K562 (cell line): ENCODE data around the gene LGI4. TPM values are rescaled to one million over a fixed set of nuclear protein-coding genes. Genes with fewer than 3 reads are reported as not detected.
A peak's percentile ranks its signal among the peaks of the same experiment; 100 is the strongest.

Source experiments
- MIER1 ChIP-seq: fragments of 450-650 bp; IDR thresholded peaks from 2 replicates; pipeline ENCODE4 v1.6.1; 2016; ENCODE audit warnings: antibody characterized with exemption, mild to moderate bottlenecking, low read depth
- MYC ChIP-seq, 2 experiments: fragments of 250-450 bp in 1 of 2; sonication (Bioruptor Pico) in 1 of 2; IDR thresholded peaks; 2 replicates each; pipeline versions ENCODE4 v1.5.1 to v1.6.1; 2012 to 2021; ENCODE audit warnings: low read depth in 2 of 2, borderline replicate concordance in 1 of 2, improper control_type of control experiment in 1 of 2, low read length in 1 of 2, mild to moderate bottlenecking in 1 of 2, moderate library complexity in 1 of 2
- NFE2L1 ChIP-seq: fragments of 450-650 bp; IDR thresholded peaks from 2 replicates; pipeline ENCODE4 v1.6.1; 2016; ENCODE audit warnings: missing genetic modification characterization, low read depth, mild to moderate bottlenecking, missing compliant biosample characterization, moderate library complexity, borderline replicate concordance
- TAF9B ChIP-seq: fragments of 450-650 bp; IDR thresholded peaks from 2 replicates; pipeline ENCODE4 v1.6.1; 2018; ENCODE audit warnings: mild to moderate bottlenecking; ENCODE audit not compliant: partially characterized antibody
- THAP7 ChIP-seq: fragments of 250-450 bp; sonication (Bioruptor Pico); IDR thresholded peaks from 2 replicates; pipeline ENCODE4 v1.5.0; 2021
- UBTF ChIP-seq, 2 experiments: IDR thresholded peaks; 2 replicates each; pipeline ENCODE4 v1.6.1; 2012; ENCODE audit warnings: improper control_type of control experiment in 2 of 2, low read depth in 2 of 2, low read length in 2 of 2, borderline replicate concordance in 1 of 2
- XRCC4 ChIP-seq: IDR thresholded peaks from one replicate; pipeline ENCODE4 v1.6.1; 2011; ENCODE audit not compliant: insufficient read depth, insufficient read length; ENCODE audit errors: extremely low read depth
- XRCC5 ChIP-seq: fragments of 200-400 bp; formaldehyde crosslinking; IDR thresholded peaks from 2 replicates; pipeline ENCODE4 v1.6.1; 2017; ENCODE audit warnings: low read depth, mild to moderate bottlenecking, low read length
- ZNF121 ChIP-seq: sonication (generic); formaldehyde crosslinking; conservative IDR thresholded peaks from 2 replicates; pipeline ENCODE4 v1.8.0; 2022; ENCODE audit warnings: missing genetic modification reagents
- ZNF184 ChIP-seq: sonication (generic); formaldehyde crosslinking; IDR thresholded peaks from 2 replicates; pipeline ENCODE4 v1.5.0; 2020; ENCODE audit warnings: missing genetic modification reagents
- ZNF197 ChIP-seq: fragments of 200-800 bp; sonication (Bioruptor generic); IDR thresholded peaks from 2 replicates; pipeline ENCODE4 v1.6.1; 2016; ENCODE audit warnings: low read depth, missing genetic modification characterization, missing compliant biosample characterization
- ZNF384 ChIP-seq: IDR thresholded peaks from 2 replicates; pipeline ENCODE4 v1.6.1; 2012; ENCODE audit warnings: low read depth, low read length, improper control_type of control experiment
- ZNF586 ChIP-seq: fragments of 450-650 bp; formaldehyde crosslinking; conservative IDR thresholded peaks from 2 replicates; pipeline ENCODE4 v1.4.0; 2020; ENCODE audit warnings: mild to moderate bottlenecking, moderate library complexity
- polyA plus RNA-seq, 8 experiments: library from polyadenylated mRNA; depleted of rRNA in 4 of 8; stranded (reverse) in 5 of 8; unstranded in 3 of 8; fragments of >200 nt; fragmentation: Nextera tagmentation in 2 of 8; fragmentation: Illumina TruSeq in 1 of 8; extraction: Ambion mirVana in 2 of 8; extraction: Trizol in 1 of 8; gene quantifications; 2 replicates each; pipeline versions ENCODE4 v1.2.1 to v1.2.3, GENCODE V29; 2011 to 2014; ENCODE audit warnings: inconsistent platforms in 1 of 8, missing spikeins in 1 of 8
- total RNA-seq, 7 experiments: library from RNA; depleted of rRNA in 6 of 7; stranded (reverse); fragments of >200 nt in 6 of 7; fragmentation: Illumina TruSeq in 2 of 7; extraction: Trizol in 2 of 7; gene quantifications; 2 replicates each; pipeline versions ENCODE4 v1.2.1 to v1.2.3, GENCODE V29; 2011 to 2021; ENCODE audit warnings: low replicate concordance in 1 of 7
- TF ChIP-seq, protein P1 (sequence below): sonication (generic); formaldehyde crosslinking; IDR thresholded peaks from 2 replicates; pipeline ENCODE4 v1.8.0; 2022; ENCODE audit warnings: mild to moderate bottlenecking, missing genetic modification reagents
- TF ChIP-seq, protein P2 (sequence below): sonication (generic); formaldehyde crosslinking; IDR thresholded peaks from 2 replicates; pipeline ENCODE4 v1.8.1; 2023; ENCODE audit warnings: missing genetic modification reagents, mild to moderate bottlenecking, borderline replicate concordance
- TF ChIP-seq, protein P3 (sequence below): sonication (generic); formaldehyde crosslinking; IDR thresholded peaks from 2 replicates; pipeline ENCODE4 v1.8.0; 2022; ENCODE audit warnings: mild to moderate bottlenecking, low read depth, missing genetic modification reagents

Gene LGI4
- total and polyA plus RNA-seq, 9 of the 15 experiments (the other 6 are each of a cell fraction or from before 2014, with no cell fraction given), result 0.14 to 0.30 (median 0.24) TPM; not detected in 4

GRCh38 chr19:35165200-35166058 lies 30.6 kb upstream of the LGI4 start (continued):
- no peak for TF ChIP-seq ZNF384
- TF ChIP-seq, protein P1, sequence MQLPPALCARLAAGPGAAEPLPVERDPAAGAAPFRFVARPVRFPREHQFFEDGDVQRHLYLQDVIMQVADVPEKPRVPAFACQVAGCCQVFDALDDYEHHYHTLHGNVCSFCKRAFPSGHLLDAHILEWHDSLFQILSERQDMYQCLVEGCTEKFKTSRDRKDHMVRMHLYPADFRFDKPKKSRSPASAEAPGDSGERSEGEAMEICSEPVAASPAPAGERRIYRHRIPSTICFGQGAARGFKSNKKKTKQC, result no peak
- TF ChIP-seq UBTF (IDR thresholded peaks at IDR 0.05; ENCODE audit: borderline replicate concordance in 1 of 2, low read depth in 2 of 2, low read length in 2 of 2), result no peak
- TF ChIP-seq ZNF586 (CRISPR knock-in tag), result 0 out of 2 replicates have a peak, but pooled peaks have one; percentile 56
- TF ChIP-seq ZNF197 (CRISPR knock-in tag), result peak; percentile 23; the same call in 1 of the 2 replicates
- TF ChIP-seq ZNF184, result no peak
- TF ChIP-seq MYC (IDR thresholded peaks at IDR 0.05; ENCODE audit: low read depth, low read length), result no peak
- peak; percentile 96 for TF ChIP-seq MYC (CRISPR knock-in tag; IDR thresholded peaks at IDR 0.05; ENCODE audit: borderline replicate concordance, low read depth)
- peak; percentile 62; the same call in 1 of the 2 replicates for TF ChIP-seq THAP7 (CRISPR knock-in tag)
- no peak for TF ChIP-seq XRCC4
- TF ChIP-seq, protein P2, sequence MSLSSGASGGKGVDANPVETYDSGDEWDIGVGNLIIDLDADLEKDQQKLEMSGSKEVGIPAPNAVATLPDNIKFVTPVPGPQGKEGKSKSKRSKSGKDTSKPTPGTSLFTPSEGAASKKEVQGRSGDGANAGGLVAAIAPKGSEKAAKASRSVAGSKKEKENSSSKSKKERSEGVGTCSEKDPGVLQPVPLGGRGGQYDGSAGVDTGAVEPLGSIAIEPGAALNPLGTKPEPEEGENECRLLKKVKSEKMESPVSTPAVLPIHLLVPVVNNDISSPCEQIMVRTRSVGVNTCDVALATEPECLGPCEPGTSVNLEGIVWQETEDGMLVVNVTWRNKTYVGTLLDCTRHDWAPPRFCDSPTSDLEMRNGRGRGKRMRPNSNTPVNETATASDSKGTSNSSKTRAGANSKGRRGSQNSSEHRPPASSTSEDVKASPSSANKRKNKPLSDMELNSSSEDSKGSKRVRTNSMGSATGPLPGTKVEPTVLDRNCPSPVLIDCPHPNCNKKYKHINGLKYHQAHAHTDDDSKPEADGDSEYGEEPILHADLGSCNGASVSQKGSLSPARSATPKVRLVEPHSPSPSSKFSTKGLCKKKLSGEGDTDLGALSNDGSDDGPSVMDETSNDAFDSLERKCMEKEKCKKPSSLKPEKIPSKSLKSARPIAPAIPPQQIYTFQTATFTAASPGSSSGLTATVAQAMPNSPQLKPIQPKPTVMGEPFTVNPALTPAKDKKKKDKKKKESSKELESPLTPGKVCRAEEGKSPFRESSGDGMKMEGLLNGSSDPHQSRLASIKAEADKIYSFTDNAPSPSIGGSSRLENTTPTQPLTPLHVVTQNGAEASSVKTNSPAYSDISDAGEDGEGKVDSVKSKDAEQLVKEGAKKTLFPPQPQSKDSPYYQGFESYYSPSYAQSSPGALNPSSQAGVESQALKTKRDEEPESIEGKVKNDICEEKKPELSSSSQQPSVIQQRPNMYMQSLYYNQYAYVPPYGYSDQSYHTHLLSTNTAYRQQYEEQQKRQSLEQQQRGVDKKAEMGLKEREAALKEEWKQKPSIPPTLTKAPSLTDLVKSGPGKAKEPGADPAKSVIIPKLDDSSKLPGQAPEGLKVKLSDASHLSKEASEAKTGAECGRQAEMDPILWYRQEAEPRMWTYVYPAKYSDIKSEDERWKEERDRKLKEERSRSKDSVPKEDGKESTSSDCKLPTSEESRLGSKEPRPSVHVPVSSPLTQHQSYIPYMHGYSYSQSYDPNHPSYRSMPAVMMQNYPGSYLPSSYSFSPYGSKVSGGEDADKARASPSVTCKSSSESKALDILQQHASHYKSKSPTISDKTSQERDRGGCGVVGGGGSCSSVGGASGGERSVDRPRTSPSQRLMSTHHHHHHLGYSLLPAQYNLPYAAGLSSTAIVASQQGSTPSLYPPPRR (CRISPR knock-in tag), result no peak
- TF ChIP-seq NFE2L1 (tag), result peak; percentile 53
- no peak for TF ChIP-seq XRCC5
- no peak for TF ChIP-seq TAF9B
- TF ChIP-seq MIER1, result no peak
- TF ChIP-seq, protein P3, sequence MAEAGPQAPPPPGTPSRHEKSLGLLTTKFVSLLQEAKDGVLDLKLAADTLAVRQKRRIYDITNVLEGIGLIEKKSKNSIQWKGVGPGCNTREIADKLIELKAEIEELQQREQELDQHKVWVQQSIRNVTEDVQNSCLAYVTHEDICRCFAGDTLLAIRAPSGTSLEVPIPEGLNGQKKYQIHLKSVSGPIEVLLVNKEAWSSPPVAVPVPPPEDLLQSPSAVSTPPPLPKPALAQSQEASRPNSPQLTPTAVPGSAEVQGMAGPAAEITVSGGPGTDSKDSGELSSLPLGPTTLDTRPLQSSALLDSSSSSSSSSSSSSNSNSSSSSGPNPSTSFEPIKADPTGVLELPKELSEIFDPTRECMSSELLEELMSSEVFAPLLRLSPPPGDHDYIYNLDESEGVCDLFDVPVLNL (CRISPR knock-in tag), result no peak
- no peak for TF ChIP-seq ZNF121 (CRISPR knock-in tag)
